SK-N-SH (cell line): Measurements from ENCODE around the gene HIPK2. TPM values are rescaled to one million over a fixed set of nuclear protein-coding genes. Genes with fewer than 3 reads are reported as not detected.

Experiments
- CTCF ChIA-PET: fragments of 300-600, 350-600 bp; formaldehyde crosslinking; extraction: SDS; loops from one replicate; lab custom pipeline; 2021; lab: Yijun Ruan, JAX
- POLR2A ChIA-PET: fragments of 350-600 bp; sonication (Branson Sonifier 250); formaldehyde crosslinking; extraction: SDS; loops from one replicate; lab custom pipeline; 2020; ENCODE audit warnings: antibody characterized with exemption, inconsistent platforms; lab: Yijun Ruan, JAX
- DNase-seq: peaks from one replicate; pipeline ENCODE4 v3.0.0; 2012
- H2AFZ ChIP-seq: fragments of 200-600 bp; sonication (generic); 2 replicates; pipeline ENCODE4 v1.8.1; 2016; ENCODE audit warnings: antibody characterized with exemption, mild to moderate bottlenecking, low read depth
- H3F3A ChIP-seq: fragments of 200-600 bp; sonication (generic); replicated peaks from 2 replicates; pipeline ENCODE3; 2016; ENCODE audit warnings: antibody characterized with exemption, mild to moderate bottlenecking; ENCODE audit not compliant: insufficient read depth
- H3K27ac ChIP-seq, 2 experiments: fragments of 200-500 bp in 1 of 2; fragments of 200-600 bp in 1 of 2; sonication (Bioruptor generic) in 1 of 2; sonication (generic), shearing (Covaris generic) in 1 of 2; 2 replicates each; pipeline versions ENCODE4 v1.5.1 to v1.6.1; 2014 to 2016; ENCODE audit warnings: low read depth in 2 of 2, inconsistent platforms in 1 of 2, low read length in 1 of 2, mild to moderate bottlenecking in 1 of 2, mixed read lengths in 1 of 2
- H3K27me3 ChIP-seq: fragments of 200-600 bp; sonication (generic), shearing (Covaris generic); 2 replicates; pipeline ENCODE4 v1.6.1; 2016; ENCODE audit warnings: mixed run types; ENCODE audit not compliant: insufficient read depth
- H3K36me3 ChIP-seq, 2 experiments: fragments of 200-500 bp in 1 of 2; fragments of 200-600 bp in 1 of 2; sonication (Bioruptor generic) in 1 of 2; sonication (generic) in 1 of 2; replicated peaks in 1 of 2; 2 replicates each; pipeline versions ENCODE3 to v1.5.1; 2014 to 2016; ENCODE audit warnings: low read length in 1 of 2, mild to moderate bottlenecking in 1 of 2; ENCODE audit not compliant: insufficient read depth in 2 of 2, control insufficient read depth in 1 of 2
- H3K4me1 ChIP-seq, 2 experiments: fragments of 200-500 bp in 1 of 2; fragments of 200-600 bp in 1 of 2; sonication (Bioruptor generic) in 1 of 2; sonication (generic), shearing (Covaris generic) in 1 of 2; 2 replicates each; pipeline versions ENCODE4 v1.5.1 to v1.6.1; 2014 to 2016; ENCODE audit warnings: low read depth in 1 of 2, low read length in 1 of 2, mixed run types in 1 of 2; ENCODE audit not compliant: insufficient read depth in 2 of 2, control insufficient read depth in 1 of 2
- H3K4me2 ChIP-seq: fragments of 200-600 bp; sonication (generic), shearing (Covaris generic); 2 replicates; pipeline ENCODE4 v1.6.1; 2017; ENCODE audit warnings: mixed run types
- H3K4me3 ChIP-seq, 2 experiments: fragments of 200-500 bp in 1 of 2; fragments of 200-600 bp in 1 of 2; sonication (Bioruptor generic) in 1 of 2; sonication (generic), shearing (Covaris generic) in 1 of 2; 2 replicates each; pipeline versions ENCODE4 v1.5.1 to v1.8.1; 2014 to 2016; ENCODE audit warnings: low read depth in 2 of 2, inconsistent platforms in 1 of 2, low read length in 1 of 2, mild to moderate bottlenecking in 1 of 2, mixed read lengths in 1 of 2, moderate library complexity in 1 of 2
- H3K79me2 ChIP-seq: fragments of 200-600 bp; sonication (generic); 2 replicates; pipeline ENCODE4 v1.8.1; 2017; ENCODE audit warnings: mild to moderate bottlenecking; ENCODE audit not compliant: insufficient read depth
- H3K9ac ChIP-seq: fragments of 200-600 bp; sonication (generic); 2 replicates; pipeline ENCODE4 v1.6.1; 2017; ENCODE audit warnings: mixed run types
- H3K9me2 ChIP-seq: fragments of 200-600 bp; sonication (generic); 2 replicates; pipeline ENCODE4 v1.6.1; 2017; ENCODE audit warnings: mixed run types
- H3K9me3 ChIP-seq: fragments of 200-600 bp; sonication (generic); 2 replicates; pipeline ENCODE4 v1.6.1; 2017; ENCODE audit warnings: mixed run types, mild to moderate bottlenecking, moderate library complexity
- H4K20me1 ChIP-seq: fragments of 200-600 bp; sonication (generic); 2 replicates; pipeline ENCODE4 v1.6.1; 2017; ENCODE audit warnings: mild to moderate bottlenecking, mixed run types; ENCODE audit not compliant: insufficient read depth
- CHD2 ChIP-seq: fragments of 150-350 bp; IDR thresholded peaks from 2 replicates; pipeline ENCODE4 v1.6.1; 2018; ENCODE audit warnings: low read length; ENCODE audit not compliant: partially characterized antibody
- FOSL2 ChIP-seq: IDR thresholded peaks from 2 replicates; pipeline ENCODE4 v1.4.0; 2012; ENCODE audit warnings: low read depth, mild to moderate bottlenecking, moderate library complexity, borderline replicate concordance
- NFIC ChIP-seq: IDR thresholded peaks from 2 replicates; pipeline ENCODE4 v1.4.0; 2012; ENCODE audit warnings: borderline replicate concordance
- NRF1 ChIP-seq: IDR thresholded peaks from 2 replicates; pipeline ENCODE4 v1.6.1; 2012; ENCODE audit warnings: low read depth, mild to moderate bottlenecking, low read length
- POLR2AphosphoS5 ChIP-seq: IDR thresholded peaks from 2 replicates; pipeline ENCODE4 v1.6.1; 2012; ENCODE audit warnings: low read depth, low read length
- RAD21 ChIP-seq: IDR thresholded peaks from 2 replicates; pipeline ENCODE4 v1.6.1; 2012; ENCODE audit warnings: mild to moderate bottlenecking, low read length
- RFX5 ChIP-seq: IDR thresholded peaks from 2 replicates; pipeline ENCODE4 v1.6.1; 2012; ENCODE audit warnings: mild to moderate bottlenecking, improper control_type of control experiment, low read length
- SIN3A ChIP-seq: IDR thresholded peaks from 2 replicates; pipeline ENCODE4 v1.6.1; 2012; ENCODE audit warnings: low read depth, mild to moderate bottlenecking, low read length, moderate library complexity, borderline replicate concordance
- TAF1 ChIP-seq: IDR thresholded peaks from 2 replicates; pipeline ENCODE4 v1.6.1; 2012; ENCODE audit warnings: low read depth, mild to moderate bottlenecking, low read length, moderate library complexity, borderline replicate concordance
- WGBS: methylation state at CpG from one replicate; pipeline ENCODE4 v1.1.6; 2017; ENCODE audit warnings: low lambda C conversion rate; 5-methylcytosine and 5-hydroxymethylcytosine counted together
- polyA plus RNA-seq, 3 experiments: library from polyadenylated mRNA; depleted of rRNA; stranded (reverse); fragments of >200 nt; gene quantifications; 2 replicates each; pipeline ENCODE4 v1.2.3, GENCODE V29; 2012
- TF ChIP-seq, protein P1 (sequence below): IDR thresholded peaks from 2 replicates; pipeline ENCODE4; 2012
- TF ChIP-seq, protein P2 (sequence below): fragments of 150-350 bp; IDR thresholded peaks from 2 replicates; pipeline ENCODE4 v1.6.1; 2017; ENCODE audit warnings: antibody characterized with exemption, low read length, low read depth, borderline replicate concordance
- TF ChIP-seq, protein P3 (sequence below): fragments of 150-350 bp; IDR thresholded peaks from 2 replicates; pipeline ENCODE4 v1.6.1; 2016; ENCODE audit warnings: mild to moderate bottlenecking, low read depth, low read length
- TF ChIP-seq, protein P4 (sequence below): IDR thresholded peaks from 2 replicates; pipeline ENCODE4 v1.4.0; 2012; ENCODE audit warnings: low read depth
- TF ChIP-seq, protein P5 (sequence below): fragments of 200-600 bp; sonication (generic); IDR thresholded peaks from 2 replicates; pipeline ENCODE4 v1.6.1; 2017; ENCODE audit warnings: antibody characterized with exemption, mild to moderate bottlenecking, moderate library complexity
- TF ChIP-seq, protein P6 (sequence below): IDR thresholded peaks from 2 replicates; pipeline ENCODE4 v1.4.0; 2012; ENCODE audit warnings: low read depth, borderline replicate concordance

HIPK2 gene
- polyA plus RNA-seq, 1 of the 3 experiments (the other 2 are of a cell fraction): 14.2 TPM

DNA sequence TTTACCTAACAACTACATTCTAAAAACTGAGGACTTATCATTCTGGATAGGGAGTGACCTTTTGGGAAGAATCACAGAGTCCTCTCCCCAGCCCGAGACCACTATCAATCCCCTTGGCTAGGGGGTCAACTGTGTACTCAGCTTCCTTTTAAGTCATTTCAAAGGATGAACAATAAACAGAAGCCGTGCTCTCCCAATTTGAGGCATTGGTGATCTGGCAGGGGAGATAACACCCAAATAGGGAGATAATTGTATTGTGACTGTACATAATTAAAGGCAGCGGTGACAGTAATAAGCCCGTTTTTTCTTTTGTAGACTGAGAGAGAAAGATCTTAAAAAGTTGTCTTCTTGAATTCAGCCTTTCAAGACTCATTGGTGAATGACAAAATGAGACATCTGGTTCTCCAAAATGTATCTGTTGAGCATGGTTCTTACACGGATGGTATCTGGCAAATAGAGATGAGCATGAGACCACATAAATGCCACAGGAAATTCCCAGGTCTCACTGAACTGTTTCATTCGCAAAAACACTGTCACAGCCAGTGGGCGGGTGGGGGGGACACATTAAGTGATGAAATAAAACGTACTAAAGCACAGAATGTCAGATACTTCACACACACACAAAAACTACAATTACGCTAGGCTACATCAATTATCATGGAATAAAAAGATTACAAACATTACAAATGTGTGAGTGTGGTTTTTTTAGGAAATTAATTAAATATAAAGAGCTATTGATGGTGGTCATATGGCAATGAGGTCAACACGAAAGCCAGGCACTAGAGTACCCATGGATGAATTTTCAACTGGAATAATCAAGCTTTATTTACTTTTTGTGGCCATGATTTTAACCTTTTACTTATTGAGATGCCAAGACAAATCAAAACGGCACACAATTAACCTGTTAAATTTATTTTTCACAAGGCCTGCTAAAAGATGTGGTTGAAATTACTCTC, 108.4 kb downstream of the HIPK2 start (continued):
- TF ChIP-seq NRF1 (no peak), TAF1 (no peak), CHD2 (peak; percentile 76)
- TF ChIP-seq, protein P1, sequence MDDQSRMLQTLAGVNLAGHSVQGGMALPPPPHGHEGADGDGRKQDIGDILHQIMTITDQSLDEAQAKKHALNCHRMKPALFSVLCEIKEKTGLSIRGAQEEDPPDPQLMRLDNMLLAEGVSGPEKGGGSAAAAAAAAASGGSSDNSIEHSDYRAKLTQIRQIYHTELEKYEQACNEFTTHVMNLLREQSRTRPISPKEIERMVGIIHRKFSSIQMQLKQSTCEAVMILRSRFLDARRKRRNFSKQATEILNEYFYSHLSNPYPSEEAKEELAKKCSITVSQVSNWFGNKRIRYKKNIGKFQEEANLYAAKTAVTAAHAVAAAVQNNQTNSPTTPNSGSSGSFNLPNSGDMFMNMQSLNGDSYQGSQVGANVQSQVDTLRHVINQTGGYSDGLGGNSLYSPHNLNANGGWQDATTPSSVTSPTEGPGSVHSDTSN: no peak
- TF ChIP-seq, all 33 proteins: peak for 10

DNA sequence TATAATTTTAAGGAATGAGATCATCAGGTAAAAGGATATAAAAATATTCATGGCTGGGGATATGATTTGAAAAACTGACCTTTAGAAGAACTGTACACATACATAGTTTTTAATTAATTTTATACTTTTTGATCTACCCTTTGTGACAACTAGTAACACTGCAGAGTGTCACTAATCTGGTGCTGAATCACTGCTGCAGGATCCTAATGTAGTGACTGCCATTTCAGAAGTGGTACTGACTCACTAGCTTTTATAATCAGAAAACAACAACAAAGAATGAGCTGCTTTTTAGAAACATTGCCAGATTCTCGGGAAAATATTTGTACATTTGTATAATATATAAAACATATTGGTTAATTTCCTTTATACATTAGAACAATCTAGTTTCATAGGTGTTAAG, 110.4 kb downstream of the HIPK2 start:
- Histone ChIP-seq H3K4me3 (no peak overlapping the region), H3K79me2 (peaks cover 76% of the 10 kb centered on the region), H3K9me2 (no peaks in the 10 kb centered on the region), H4K20me1 (peaks cover 59% of the 10 kb centered on the region), H3K4me1 (peaks cover 4 to 17% of the 10 kb centered on the region in 2 experiments; a peak in 3 of 4 replicates), H3F3A (peaks cover 3% of the 10 kb centered on the region), H3K4me2 (no peak overlapping the region), H3K27me3 (no peaks in the 10 kb centered on the region), H3K9ac (no peak overlapping the region), H3K27ac (no peak overlapping the region), H2AFZ (no peak overlapping the region), H3K36me3 (peaks cover 0 to 8% of the 10 kb centered on the region in 2 experiments), H3K9me3 (no peaks in the 10 kb centered on the region)
- TF ChIP-seq, protein P2, sequence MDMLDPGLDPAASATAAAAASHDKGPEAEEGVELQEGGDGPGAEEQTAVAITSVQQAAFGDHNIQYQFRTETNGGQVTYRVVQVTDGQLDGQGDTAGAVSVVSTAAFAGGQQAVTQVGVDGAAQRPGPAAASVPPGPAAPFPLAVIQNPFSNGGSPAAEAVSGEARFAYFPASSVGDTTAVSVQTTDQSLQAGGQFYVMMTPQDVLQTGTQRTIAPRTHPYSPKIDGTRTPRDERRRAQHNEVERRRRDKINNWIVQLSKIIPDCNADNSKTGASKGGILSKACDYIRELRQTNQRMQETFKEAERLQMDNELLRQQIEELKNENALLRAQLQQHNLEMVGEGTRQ: no peak
- TF ChIP-seq NRF1: no peak
- TF ChIP-seq CHD2: no peak
- no peak for TF ChIP-seq POLR2AphosphoS5
- no peak for TF ChIP-seq RAD21
- TF ChIP-seq SIN3A: no peak
- TF ChIP-seq FOSL2: no peak
- TF ChIP-seq, protein P1: no peak
- TF ChIP-seq, protein P3, sequence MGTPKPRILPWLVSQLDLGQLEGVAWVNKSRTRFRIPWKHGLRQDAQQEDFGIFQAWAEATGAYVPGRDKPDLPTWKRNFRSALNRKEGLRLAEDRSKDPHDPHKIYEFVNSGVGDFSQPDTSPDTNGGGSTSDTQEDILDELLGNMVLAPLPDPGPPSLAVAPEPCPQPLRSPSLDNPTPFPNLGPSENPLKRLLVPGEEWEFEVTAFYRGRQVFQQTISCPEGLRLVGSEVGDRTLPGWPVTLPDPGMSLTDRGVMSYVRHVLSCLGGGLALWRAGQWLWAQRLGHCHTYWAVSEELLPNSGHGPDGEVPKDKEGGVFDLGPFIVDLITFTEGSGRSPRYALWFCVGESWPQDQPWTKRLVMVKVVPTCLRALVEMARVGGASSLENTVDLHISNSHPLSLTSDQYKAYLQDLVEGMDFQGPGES: no peak
- TF ChIP-seq TAF1: no peak
- no peak for TF ChIP-seq RFX5
- TF ChIP-seq, protein P4, sequence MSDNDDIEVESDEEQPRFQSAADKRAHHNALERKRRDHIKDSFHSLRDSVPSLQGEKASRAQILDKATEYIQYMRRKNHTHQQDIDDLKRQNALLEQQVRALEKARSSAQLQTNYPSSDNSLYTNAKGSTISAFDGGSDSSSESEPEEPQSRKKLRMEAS: no peak
- TF ChIP-seq NFIC: no peak
- TF ChIP-seq, protein P5, sequence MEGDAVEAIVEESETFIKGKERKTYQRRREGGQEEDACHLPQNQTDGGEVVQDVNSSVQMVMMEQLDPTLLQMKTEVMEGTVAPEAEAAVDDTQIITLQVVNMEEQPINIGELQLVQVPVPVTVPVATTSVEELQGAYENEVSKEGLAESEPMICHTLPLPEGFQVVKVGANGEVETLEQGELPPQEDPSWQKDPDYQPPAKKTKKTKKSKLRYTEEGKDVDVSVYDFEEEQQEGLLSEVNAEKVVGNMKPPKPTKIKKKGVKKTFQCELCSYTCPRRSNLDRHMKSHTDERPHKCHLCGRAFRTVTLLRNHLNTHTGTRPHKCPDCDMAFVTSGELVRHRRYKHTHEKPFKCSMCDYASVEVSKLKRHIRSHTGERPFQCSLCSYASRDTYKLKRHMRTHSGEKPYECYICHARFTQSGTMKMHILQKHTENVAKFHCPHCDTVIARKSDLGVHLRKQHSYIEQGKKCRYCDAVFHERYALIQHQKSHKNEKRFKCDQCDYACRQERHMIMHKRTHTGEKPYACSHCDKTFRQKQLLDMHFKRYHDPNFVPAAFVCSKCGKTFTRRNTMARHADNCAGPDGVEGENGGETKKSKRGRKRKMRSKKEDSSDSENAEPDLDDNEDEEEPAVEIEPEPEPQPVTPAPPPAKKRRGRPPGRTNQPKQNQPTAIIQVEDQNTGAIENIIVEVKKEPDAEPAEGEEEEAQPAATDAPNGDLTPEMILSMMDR: no peak
- TF ChIP-seq, protein P6, sequence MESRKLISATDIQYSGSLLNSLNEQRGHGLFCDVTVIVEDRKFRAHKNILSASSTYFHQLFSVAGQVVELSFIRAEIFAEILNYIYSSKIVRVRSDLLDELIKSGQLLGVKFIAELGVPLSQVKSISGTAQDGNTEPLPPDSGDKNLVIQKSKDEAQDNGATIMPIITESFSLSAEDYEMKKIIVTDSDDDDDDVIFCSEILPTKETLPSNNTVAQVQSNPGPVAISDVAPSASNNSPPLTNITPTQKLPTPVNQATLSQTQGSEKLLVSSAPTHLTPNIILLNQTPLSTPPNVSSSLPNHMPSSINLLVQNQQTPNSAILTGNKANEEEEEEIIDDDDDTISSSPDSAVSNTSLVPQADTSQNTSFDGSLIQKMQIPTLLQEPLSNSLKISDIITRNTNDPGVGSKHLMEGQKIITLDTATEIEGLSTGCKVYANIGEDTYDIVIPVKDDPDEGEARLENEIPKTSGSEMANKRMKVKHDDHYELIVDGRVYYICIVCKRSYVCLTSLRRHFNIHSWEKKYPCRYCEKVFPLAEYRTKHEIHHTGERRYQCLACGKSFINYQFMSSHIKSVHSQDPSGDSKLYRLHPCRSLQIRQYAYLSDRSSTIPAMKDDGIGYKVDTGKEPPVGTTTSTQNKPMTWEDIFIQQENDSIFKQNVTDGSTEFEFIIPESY: no peak
- WGBS: 91% methylated on average over 1 of the region's 1 CpG
- ChIA-PET CTCF (interaction anchor here (0.9 to 9.1 kb wide), 5 partner anchors 8 to 335 kb away, joined by 3 to 78 read pairs (median 4); no protein-coding TSS in a partner anchor), POLR2A (no interaction called here)
- DNase-seq: no peak
